Hepatocyte (in vitro differentiated cells): Measurements from ENCODE around the gene CNOT6L. TPM values are rescaled to one million over a fixed set of nuclear protein-coding genes. Genes with fewer than 3 reads are reported as not detected.

ENCODE experiments used
- DNase-seq: peaks from one replicate; pipeline ENCODE4 v3.0.0-alpha.2; 2016; ENCODE audit warnings: low spot score
- H2AFZ ChIP-seq: fragments of 200-600 bp; sonication (generic); 2 replicates; pipeline ENCODE4 v1.6.0; 2016; ENCODE audit warnings: antibody characterized with exemption, mild to moderate bottlenecking
- H3K27ac ChIP-seq: fragments of 200-600 bp; sonication (generic); 2 replicates; pipeline ENCODE4 v1.5.1; 2016; ENCODE audit warnings: mild to moderate bottlenecking
- H3K27me3 ChIP-seq: fragments of 200-600 bp; sonication (generic); 2 replicates; pipeline ENCODE4 v1.6.1; 2016
- H3K36me3 ChIP-seq: fragments of 200-600 bp; sonication (generic); replicated peaks from 2 replicates; pipeline ENCODE4 v1.5.1; 2016; ENCODE audit warnings: low read depth; ENCODE audit not compliant: insufficient read depth
- H3K4me1 ChIP-seq: fragments of 200-600 bp; sonication (generic); 2 replicates; pipeline ENCODE4 v1.5.1; 2016; ENCODE audit warnings: mild to moderate bottlenecking, moderate library complexity; ENCODE audit not compliant: insufficient read depth
- H3K4me2 ChIP-seq: fragments of 200-600 bp; sonication (generic); 2 replicates; pipeline ENCODE4 v1.6.0; 2016
- H3K4me3 ChIP-seq: fragments of 200-600 bp; sonication (generic); 2 replicates; pipeline ENCODE4 v1.5.1; 2016; ENCODE audit warnings: mild to moderate bottlenecking
- H3K79me2 ChIP-seq: fragments of 200-600 bp; sonication (generic); 2 replicates; pipeline ENCODE4 v1.6.0; 2017; ENCODE audit warnings: mild to moderate bottlenecking
- H3K9me2 ChIP-seq: fragments of 200-600 bp; sonication (generic); replicated peaks from 2 replicates; pipeline ENCODE4 v1.6.0; 2017; ENCODE audit warnings: mild to moderate bottlenecking; ENCODE audit not compliant: insufficient read depth
- H3K9me3 ChIP-seq: fragments of 200-600 bp; sonication (generic); 2 replicates; pipeline ENCODE4 v1.5.1; 2016; ENCODE audit warnings: low read depth, mild to moderate bottlenecking
- H4K20me1 ChIP-seq: fragments of 200-600 bp; sonication (generic); 2 replicates; pipeline ENCODE4 v1.6.0; 2016; ENCODE audit warnings: mild to moderate bottlenecking; ENCODE audit not compliant: insufficient read depth, poor library complexity, severe bottlenecking
- CTCF ChIP-seq: fragments of 200-600 bp; sonication (generic); IDR thresholded peaks from 2 replicates; pipeline ENCODE4 v1.5.1; 2016; ENCODE audit warnings: antibody characterized with exemption, mild to moderate bottlenecking; ENCODE audit not compliant: poor library complexity
- EZH2 ChIP-seq: fragments of 200-600 bp; sonication (generic); IDR thresholded peaks from 2 replicates; pipeline ENCODE4 v1.6.1; 2016; ENCODE audit warnings: antibody characterized with exemption, mild to moderate bottlenecking, borderline replicate concordance
- EZH2phosphoT487 ChIP-seq: fragments of 200-600 bp; sonication (generic); IDR thresholded peaks from one replicate; pipeline ENCODE4 v1.6.1; 2018; ENCODE audit warnings: antibody characterized with exemption, mild to moderate bottlenecking, low read depth, moderate library complexity; ENCODE audit not compliant: unreplicated experiment, severe bottlenecking
- WGBS: methylation state at CpG from one replicate; pipeline ENCODE4 v1.1.6; 2016; ENCODE audit warnings: low lambda C conversion rate; ENCODE audit errors: missing lambda C conversion rate; 5-methylcytosine and 5-hydroxymethylcytosine counted together
- polyA plus RNA-seq: library from polyadenylated mRNA; unstranded; fragments of >200 nt; fragmentation: Nextera tagmentation; extraction: Ambion mirVana; gene quantifications from 2 replicates; pipeline ENCODE4 v1.2.1, GENCODE V29; 2016
- total RNA-seq: library from RNA; depleted of rRNA; stranded (reverse); fragments of >200 nt; gene quantifications from 2 replicates; pipeline ENCODE4 v1.2.3, GENCODE V29; 2014

Gene CNOT6L
- total and polyA plus RNA-seq, 2 experiments from 2014 or later, result 7.7 to 20.4 TPM

- H2AFZ ChIP-seq, result no peak overlapping the region
- no peaks in the 10 kb centered on the region for H4K20me1 ChIP-seq
- WGBS, result 52% methylated on average over 4 of the region's 4 CpGs
- no peaks in the 10 kb centered on the region for H3K9me2 ChIP-seq
- no peaks in the 10 kb centered on the region for H3K4me1 ChIP-seq
- no peaks in the 10 kb centered on the region for H3K79me2 ChIP-seq
- TF ChIP-seq CTCF (no peak), EZH2phosphoT487 (no peak), EZH2 (no peak)
- H3K4me3 ChIP-seq, result no peak overlapping the region
- H3K9me3 ChIP-seq, result no peaks in the 10 kb centered on the region
- no peaks in the 10 kb centered on the region for H3K27me3 ChIP-seq
- H3K36me3 ChIP-seq, result no peaks in the 10 kb centered on the region
- H3K4me2 ChIP-seq, result no peak overlapping the region
- DNase-seq, result no peak
- H3K27ac ChIP-seq, result no peak overlapping the region
Observed at GRCh38 chr4:77706717-77707116, 112.5 kb downstream of the CNOT6L start.

GRCh38 chr4:77703666-77704065 lies 115.5 kb downstream of the CNOT6L start:
- Histone ChIP-seq H3K36me3 (no peaks in the 10 kb centered on the region), H4K20me1 (no peaks in the 10 kb centered on the region), H2AFZ (no peak overlapping the region), H3K9me3 (no peaks in the 10 kb centered on the region), H3K27me3 (no peaks in the 10 kb centered on the region), H3K27ac (no peak overlapping the region), H3K4me1 (peaks cover 12% of the 10 kb centered on the region), H3K4me3 (no peak overlapping the region), H3K79me2 (no peaks in the 10 kb centered on the region), H3K4me2 (no peak overlapping the region), H3K9me2 (no peaks in the 10 kb centered on the region)
- TF ChIP-seq EZH2, result no peak
- no peak for TF ChIP-seq CTCF
- TF ChIP-seq EZH2phosphoT487, result no peak
- no peak for DNase-seq
- WGBS, result 95% methylated on average over 1 of the region's 1 CpG

GRCh38 chr4:77701121-77701520 lies 118.0 kb downstream of the CNOT6L start:
- Histone ChIP-seq H3K27me3 (no peaks in the 10 kb centered on the region), H3K4me1 (peaks cover 19% of the 10 kb centered on the region), H3K4me3 (no peak overlapping the region), H3K9me2 (no peaks in the 10 kb centered on the region), H3K27ac (no peak overlapping the region), H3K4me2 (no peak overlapping the region), H2AFZ (no peak overlapping the region), H3K9me3 (no peaks in the 10 kb centered on the region), H3K79me2 (no peaks in the 10 kb centered on the region), H4K20me1 (no peaks in the 10 kb centered on the region), H3K36me3 (no peaks in the 10 kb centered on the region)
- TF ChIP-seq EZH2phosphoT487 (no peak), CTCF (no peak), EZH2 (no peak)
- DNase-seq, result no peak
- WGBS, result 89% methylated on average over 2 of the region's 2 CpGs

- TF ChIP-seq EZH2 (no peak), CTCF (peak; percentile 24), EZH2phosphoT487 (no peak)
- Histone ChIP-seq H3K4me1 (peaks cover 19% of the 10 kb centered on the region), H3K79me2 (no peaks in the 10 kb centered on the region), H2AFZ (peak overlapping the region; percentile 4), H3K9me3 (no peaks in the 10 kb centered on the region), H3K27me3 (no peaks in the 10 kb centered on the region), H3K4me3 (no peak overlapping the region), H3K27ac (peak overlapping the region; percentile 38), H3K9me2 (no peaks in the 10 kb centered on the region), H3K36me3 (no peaks in the 10 kb centered on the region), H3K4me2 (peak overlapping the region; percentile 30), H4K20me1 (no peaks in the 10 kb centered on the region)
- DNase-seq, result peak; percentile 67
- WGBS, result 23% methylated on average over 3 of the region's 3 CpGs
Observed at GRCh38 chr4:77699731-77700210, 119.4 kb downstream of the CNOT6L start.
